Activated T-helper 17 cell treated with anti-CD3 and anti-CD28 coated beads, Interleukin-2, amount 50 U/mL, for 72 hours (primary cell): ENCODE results near the gene HES2. TPM values are rescaled to one million over a fixed set of nuclear protein-coding genes. Genes with fewer than 3 reads are reported as not detected.

Source experiments
- ATAC-seq: fragments of 150-1000 bp; cut with Tn5 transposase; replicated peaks from 2 replicates; pipeline ENCODE4 v1.10.0; 2021; ENCODE audit warnings: mild to moderate bottlenecking, moderate library complexity
- H3K27ac Mint-ChIP-seq: one replicate; pipeline ENCODE4 v1.8.0; 2022; ENCODE audit warnings: mixed read lengths
- H3K27me3 Mint-ChIP-seq: one replicate; pipeline ENCODE4 v1.8.0; 2022; ENCODE audit warnings: mixed read lengths
- H3K36me3 Mint-ChIP-seq: one replicate; pipeline ENCODE4 v1.8.0; 2022; ENCODE audit warnings: low read depth, mild to moderate bottlenecking, mixed read lengths
- H3K4me1 Mint-ChIP-seq: one replicate; pipeline ENCODE4 v1.8.0; 2022; ENCODE audit warnings: mixed read lengths
- H3K4me3 Mint-ChIP-seq: one replicate; pipeline ENCODE4 v1.8.0; 2022; ENCODE audit warnings: mild to moderate bottlenecking, mixed read lengths
- H3K9me3 Mint-ChIP-seq: one replicate; pipeline ENCODE4 v1.8.0; 2022; ENCODE audit warnings: mixed read lengths
- total RNA-seq, 2 donors: library from RNA; stranded (reverse); gene quantifications; one replicate each; pipeline ENCODE4 v1.2.3, GENCODE V29; 2022

HES2 gene
- total RNA-seq, 2 donors from 2014 or later: 0.17 to 0.37 TPM

DNA sequence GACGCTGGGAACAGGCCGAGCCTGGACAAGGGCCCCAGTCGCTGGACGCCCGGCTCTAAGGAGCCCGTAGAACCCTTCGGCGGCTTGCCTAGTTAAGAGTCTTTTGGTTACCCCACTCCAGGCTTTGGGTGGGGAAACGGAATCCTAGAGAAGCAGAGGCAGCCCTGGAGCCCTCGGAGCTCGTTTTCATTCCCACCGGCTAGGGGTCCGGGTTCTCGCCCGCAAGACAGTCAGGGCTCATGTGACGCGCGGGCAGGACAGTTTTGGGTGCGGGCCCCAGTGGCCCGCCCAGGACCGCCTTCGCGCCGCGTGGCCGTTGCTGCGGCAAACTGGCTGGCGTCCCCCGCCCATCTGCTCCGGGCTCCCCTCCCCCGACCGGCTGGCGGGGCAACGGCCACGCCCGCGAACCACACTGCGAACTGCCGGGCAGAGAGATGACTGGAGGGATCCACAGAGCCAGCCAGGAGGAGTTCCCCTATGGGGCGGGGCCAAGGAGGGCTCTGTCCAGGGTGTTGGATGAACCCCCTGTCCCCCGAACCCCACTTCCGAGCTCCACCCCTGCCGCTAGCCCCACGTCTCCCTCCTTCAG is 829 bp upstream of the HES2 start:
- no peak for ATAC-seq
- Mint-ChIP-seq H3K4me3 (peak overlapping the region; percentile 12), H3K9me3 (no peaks in the 10 kb centered on the region), H3K4me1 (peaks cover 5% of the 10 kb centered on the region), H3K27ac (no peak overlapping the region), H3K36me3 (no peaks in the 10 kb centered on the region), H3K27me3 (peaks cover 30% of the 10 kb centered on the region)

GRCh38 chr1:6419397-6419803 is 319 bp downstream of the HES2 start:
- H3K9me3 Mint-ChIP-seq: no peaks in the 10 kb centered on the region
- no peaks in the 10 kb centered on the region for H3K36me3 Mint-ChIP-seq
- no peak overlapping the region for H3K27ac Mint-ChIP-seq
- no peak for ATAC-seq
- H3K4me1 Mint-ChIP-seq: peaks cover 7% of the 10 kb centered on the region
- no peak overlapping the region for H3K4me3 Mint-ChIP-seq
- H3K27me3 Mint-ChIP-seq: peaks cover 36% of the 10 kb centered on the region

- H3K27ac Mint-ChIP-seq: no peak overlapping the region
- no peaks in the 10 kb centered on the region for H3K9me3 Mint-ChIP-seq
- no peak for ATAC-seq
- peaks cover 36% of the 10 kb centered on the region for H3K27me3 Mint-ChIP-seq
- H3K4me1 Mint-ChIP-seq: peaks cover 6% of the 10 kb centered on the region
- H3K36me3 Mint-ChIP-seq: no peaks in the 10 kb centered on the region
- no peak overlapping the region for H3K4me3 Mint-ChIP-seq
These were observed 887 bp downstream of the HES2 start for GRCh38 chr1:6418668-6419396.

GRCh38 chr1:6417961-6418667 is 1.6 kb downstream of the HES2 start:
- Mint-ChIP-seq H3K36me3 (no peaks in the 10 kb centered on the region), H3K27me3 (peaks cover 36% of the 10 kb centered on the region), H3K4me3 (no peak overlapping the region), H3K27ac (no peak overlapping the region), H3K4me1 (peaks cover 6% of the 10 kb centered on the region), H3K9me3 (no peaks in the 10 kb centered on the region)
- no peak for ATAC-seq

DNA sequence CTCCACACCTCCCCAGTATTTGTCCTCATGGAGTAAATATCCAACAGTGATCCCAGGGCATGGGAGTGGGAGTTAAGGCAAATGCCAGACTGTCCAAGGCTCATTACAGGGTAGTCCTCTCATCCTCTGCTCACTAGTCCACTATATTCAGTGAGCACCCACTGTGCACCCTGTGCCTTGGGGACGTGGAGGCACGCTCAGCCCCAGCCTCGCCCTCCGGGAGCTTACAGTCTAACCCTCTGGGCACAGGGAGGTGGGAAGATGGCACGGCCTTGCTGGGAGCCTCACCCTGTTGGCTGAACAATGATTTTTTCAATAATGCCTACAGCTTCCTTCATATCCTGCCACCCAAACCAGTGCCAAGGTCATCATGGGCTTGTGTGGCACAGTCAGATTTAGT is 2.8 kb downstream of the HES2 start:
- Mint-ChIP-seq H3K27me3 (peaks cover 39% of the 10 kb centered on the region), H3K36me3 (no peaks in the 10 kb centered on the region), H3K4me3 (no peak overlapping the region), H3K4me1 (peaks cover 6% of the 10 kb centered on the region), H3K27ac (no peak overlapping the region), H3K9me3 (no peaks in the 10 kb centered on the region)
- ATAC-seq: no peak

DNA sequence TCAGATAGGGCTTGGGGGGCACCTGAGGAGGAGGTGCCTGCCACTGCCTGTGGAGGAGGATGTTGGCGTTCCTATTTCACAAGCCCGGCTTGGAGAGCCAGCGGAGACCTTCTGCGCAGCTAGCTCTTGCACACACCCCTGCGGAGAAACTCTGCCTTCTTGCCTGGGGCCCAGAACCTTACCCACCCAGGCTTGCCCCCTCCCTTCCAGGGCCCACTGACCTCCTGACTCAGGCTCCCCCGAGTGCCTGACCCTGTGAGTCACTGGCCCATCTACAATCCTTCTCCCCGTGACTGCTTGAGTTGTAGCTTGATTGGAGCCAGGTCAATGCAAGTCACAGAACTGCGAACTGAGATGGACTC is 3.4 kb downstream of the HES2 start:
- Mint-ChIP-seq H3K9me3 (no peaks in the 10 kb centered on the region), H3K27me3 (peaks cover 36% of the 10 kb centered on the region), H3K27ac (no peak overlapping the region), H3K36me3 (no peaks in the 10 kb centered on the region), H3K4me1 (peaks cover 6% of the 10 kb centered on the region), H3K4me3 (no peak overlapping the region)
- ATAC-seq: no peak

DNA sequence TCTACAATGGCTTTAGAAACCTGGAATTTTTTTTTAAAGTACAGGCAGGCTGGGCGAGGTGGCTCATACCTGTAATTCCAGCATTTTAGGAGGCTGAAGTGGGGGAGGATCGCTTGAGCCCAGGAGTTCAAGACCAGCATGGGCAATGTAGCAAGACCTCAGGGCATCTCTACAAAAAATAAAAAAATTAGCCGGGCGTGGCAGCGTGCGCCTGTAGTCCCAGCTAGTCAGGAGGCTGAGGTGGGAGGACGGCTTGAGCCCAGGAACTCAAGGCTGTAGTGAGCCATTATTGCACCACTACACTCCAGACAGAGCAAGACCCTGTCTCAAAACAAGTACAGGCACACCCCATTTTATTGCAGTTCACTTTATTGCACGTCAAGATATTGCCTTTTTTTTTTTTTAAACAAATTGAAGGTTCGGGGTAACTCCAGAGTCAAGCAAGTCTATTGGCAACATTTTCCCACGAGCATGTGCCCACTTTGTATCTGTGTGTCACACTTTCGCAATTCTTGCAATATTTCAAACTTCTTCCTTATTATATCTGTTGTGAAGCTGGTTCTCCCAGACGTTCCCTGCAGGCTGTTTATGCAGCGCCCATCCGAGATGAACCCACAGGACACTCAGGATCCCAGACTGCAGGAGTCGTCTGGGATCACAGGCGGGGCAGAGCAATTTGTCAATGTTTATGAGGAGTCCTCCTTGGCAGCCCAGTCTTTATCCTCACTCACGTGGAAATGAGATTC is 4.7 kb downstream of the HES2 start:
- no peaks in the 10 kb centered on the region for H3K9me3 Mint-ChIP-seq
- no peaks in the 10 kb centered on the region for H3K36me3 Mint-ChIP-seq
- no peak for ATAC-seq
- H3K27me3 Mint-ChIP-seq: peaks cover 38% of the 10 kb centered on the region
- peaks cover 6% of the 10 kb centered on the region for H3K4me1 Mint-ChIP-seq
- H3K4me3 Mint-ChIP-seq: peak overlapping the region; percentile 60
- H3K27ac Mint-ChIP-seq: peak overlapping the region; percentile 70

GRCh38 chr1:6414443-6414844 is 5.3 kb downstream of the HES2 start:
- peaks cover 6% of the 10 kb centered on the region for H3K4me1 Mint-ChIP-seq
- no peaks in the 10 kb centered on the region for H3K9me3 Mint-ChIP-seq
- no peaks in the 10 kb centered on the region for H3K36me3 Mint-ChIP-seq
- peak overlapping the region; percentile 60 for H3K4me3 Mint-ChIP-seq
- H3K27ac Mint-ChIP-seq: peak overlapping the region; percentile 70
- peaks cover 38% of the 10 kb centered on the region for H3K27me3 Mint-ChIP-seq
- ATAC-seq: peak; percentile 95

- ATAC-seq: no peak
- no peak overlapping the region for H3K4me3 Mint-ChIP-seq
- peaks cover 37% of the 10 kb centered on the region for H3K27me3 Mint-ChIP-seq
- H3K4me1 Mint-ChIP-seq: peaks cover 6% of the 10 kb centered on the region
- H3K27ac Mint-ChIP-seq: no peak overlapping the region
- H3K9me3 Mint-ChIP-seq: no peaks in the 10 kb centered on the region
- H3K36me3 Mint-ChIP-seq: no peaks in the 10 kb centered on the region
These were observed 6.8 kb downstream of the HES2 start for GRCh38 chr1:6412896-6413295.

GRCh38 chr1:6410248-6410893 is 9.3 kb downstream of the HES2 start:
- Mint-ChIP-seq H3K9me3 (no peaks in the 10 kb centered on the region), H3K27ac (no peak overlapping the region), H3K4me1 (peaks cover 6% of the 10 kb centered on the region), H3K27me3 (peaks cover 15% of the 10 kb centered on the region), H3K36me3 (no peaks in the 10 kb centered on the region), H3K4me3 (no peak overlapping the region)
- no peak for ATAC-seq

DNA sequence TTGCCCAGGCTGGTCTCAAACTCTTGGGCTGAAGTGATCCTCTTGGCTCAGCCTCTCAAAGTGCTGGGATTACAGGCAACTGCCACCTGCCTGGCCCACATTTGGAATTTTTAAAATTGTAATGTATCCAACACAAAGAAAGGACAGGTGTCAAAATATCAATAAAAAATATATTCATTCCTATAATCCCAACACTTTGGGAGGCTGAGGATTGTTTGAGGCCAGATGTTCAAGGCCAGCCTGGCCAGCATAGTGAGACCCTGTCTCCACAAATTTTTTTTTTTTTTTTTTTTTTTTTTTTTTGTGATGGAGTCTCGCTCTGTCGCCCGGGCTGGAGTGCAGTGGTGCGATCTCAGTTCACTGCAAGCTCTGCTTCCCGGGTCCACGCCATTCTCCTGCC is 10.0 kb downstream of the HES2 start:
- H3K9me3 Mint-ChIP-seq: no peaks in the 10 kb centered on the region
- H3K4me3 Mint-ChIP-seq: no peak overlapping the region
- H3K27me3 Mint-ChIP-seq: peaks cover 12% of the 10 kb centered on the region
- H3K4me1 Mint-ChIP-seq: peaks cover 6% of the 10 kb centered on the region
- no peak for ATAC-seq
- H3K27ac Mint-ChIP-seq: no peak overlapping the region
- H3K36me3 Mint-ChIP-seq: no peaks in the 10 kb centered on the region

DNA sequence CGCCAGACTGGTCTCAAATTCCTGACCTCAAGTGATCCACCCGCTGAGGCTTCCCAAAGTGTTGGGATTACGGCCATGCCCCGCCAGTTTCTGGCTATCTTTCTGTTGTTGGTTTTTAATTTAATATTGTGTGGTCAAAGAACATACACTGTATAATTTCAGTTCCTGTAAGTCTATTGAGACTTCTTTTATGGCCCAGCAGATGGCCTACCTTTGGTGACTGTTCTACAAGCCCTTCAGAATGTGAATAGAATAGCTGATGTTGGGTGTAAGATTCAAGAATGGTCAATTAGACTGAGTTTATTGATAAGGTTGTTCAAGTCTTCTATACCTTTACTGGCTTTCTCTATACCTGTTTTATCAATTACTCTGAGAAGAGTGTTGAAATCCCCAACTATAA is 10.7 kb downstream of the HES2 start:
- no peak for ATAC-seq

GRCh38 chr1:6408023-6408422 is 11.7 kb downstream of the HES2 start:
- H3K9me3 Mint-ChIP-seq: no peaks in the 10 kb centered on the region
- peaks cover 7% of the 10 kb centered on the region for H3K27me3 Mint-ChIP-seq
- no peak for ATAC-seq
- no peaks in the 10 kb centered on the region for H3K36me3 Mint-ChIP-seq
- no peak overlapping the region for H3K27ac Mint-ChIP-seq
- no peaks in the 10 kb centered on the region for H3K4me1 Mint-ChIP-seq
- H3K4me3 Mint-ChIP-seq: no peak overlapping the region

More for the DNA sequence above, 10.7 kb downstream of the HES2 start:
- Mint-ChIP-seq H3K4me1 (no peaks in the 10 kb centered on the region), H3K9me3 (no peaks in the 10 kb centered on the region), H3K27ac (no peak overlapping the region), H3K4me3 (no peak overlapping the region), H3K36me3 (no peaks in the 10 kb centered on the region), H3K27me3 (peaks cover 7% of the 10 kb centered on the region)

DNA sequence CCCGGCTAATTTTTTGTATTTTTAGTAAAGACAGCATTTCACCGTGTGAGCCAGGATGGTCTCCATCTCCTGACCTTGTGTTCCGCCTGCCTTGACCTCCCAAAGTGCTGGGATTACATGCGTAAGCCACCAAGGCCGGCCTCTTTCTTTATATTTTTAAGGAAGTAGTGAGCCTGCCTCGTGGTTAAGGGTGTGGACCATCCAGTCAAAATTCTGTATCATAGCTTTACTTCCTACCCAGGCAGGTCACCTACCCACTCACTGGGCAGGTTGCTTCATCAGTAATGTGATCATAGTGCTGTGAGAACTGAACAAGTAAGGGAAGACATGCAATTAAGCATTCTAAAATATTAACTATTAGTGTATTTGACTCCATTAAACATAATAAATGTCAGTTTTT is 18.0 kb downstream of the HES2 start:
- ATAC-seq: no peak
- no peak overlapping the region for H3K4me3 Mint-ChIP-seq
- H3K4me1 Mint-ChIP-seq: no peaks in the 10 kb centered on the region
- H3K9me3 Mint-ChIP-seq: no peaks in the 10 kb centered on the region
- H3K27me3 Mint-ChIP-seq: no peaks in the 10 kb centered on the region
- H3K27ac Mint-ChIP-seq: no peak overlapping the region
- no peaks in the 10 kb centered on the region for H3K36me3 Mint-ChIP-seq
